ENCODE measurements around the gene SHC3. TPM values are rescaled to one million over a fixed set of nuclear protein-coding genes. Genes with fewer than 3 reads are reported as not detected.

The SHC3 gene
- total and polyA plus RNA-seq, 2 of the 4 experiments (the other 2 are of a cell fraction) = 4.5 to 13.3 TPM

GRCh38 chr9:89083626-89084025, 95.0 kb downstream of the SHC3 start:
- no peaks in the 10 kb centered on the region; the same call in 1 of the 2 replicates for H4K20me1 ChIP-seq (ENCODE audit: insufficient read depth, low read length)
- no peak overlapping the region for H3K4ac ChIP-seq (ENCODE audit: low read depth, low read length)
- intact Hi-C loops (cut with micrococcal nuclease) (no loop called here), in situ Hi-C loops (cut with MboI; ENCODE audit: low sequenced_read_pairs) (no loop called here), dilution Hi-C loops (cut with HindIII; ENCODE audit: low sequenced_read_pairs, unreplicated experiment) (no loop called here)
- peaks cover 6% of the 10 kb centered on the region for H3K4me1 ChIP-seq (ENCODE audit: control insufficient read depth, insufficient read depth, low read length)
- WGBS, 2 experiments (ENCODE audit: extremely low coverage in 2 of 2, insufficient read length in 1 of 2) = no CpG with 5 or more reads among the region's 6 CpGs
- no peak overlapping the region for H3K4me3 ChIP-seq (ENCODE audit: insufficient read depth, low read depth, low read length)
- no peaks in the 10 kb centered on the region for H3K36me3 ChIP-seq (ENCODE audit: control insufficient read depth, insufficient read depth, low read length)
- DNase-seq = no peak
- H3K4me2 ChIP-seq (ENCODE audit: low read depth, low read length) = no peak overlapping the region
- no peaks in the 10 kb centered on the region; the same call in 1 of the 2 replicates for H3K9me3 ChIP-seq (ENCODE audit: control insufficient read depth, insufficient read depth, low read length)
- ATAC-seq (ENCODE audit: low read depth) = no peak
- H4K91ac ChIP-seq (ENCODE audit: insufficient read depth, low read depth, low read length) = no peak overlapping the region
- peaks cover 4% of the 10 kb centered on the region; the same call in 1 of the 2 replicates for H3K9me1 ChIP-seq (ENCODE audit: insufficient read depth, low read length)
- ChIA-PET CTCF (no interaction called here), POLR2A (ENCODE audit: unreplicated experiment) (no interaction called here)
- no peak overlapping the region for H2AK9ac ChIP-seq (replicated peaks; ENCODE audit: low read depth, low read length, poor library complexity)
- no peak overlapping the region for H2BK20ac ChIP-seq (ENCODE audit: low read depth, low read length)
- no peak overlapping the region for H3K56ac ChIP-seq (ENCODE audit: extremely low read depth, insufficient read depth, low read length)
- H3K27ac ChIP-seq (ENCODE audit: insufficient read depth, low read length) = no peak overlapping the region
- H2AFZ ChIP-seq (replicated peaks; ENCODE audit: low read length, poor library complexity) = no peak overlapping the region
- no peak overlapping the region for H3K14ac ChIP-seq (replicated peaks; ENCODE audit: low read depth, low read length)
- no peaks in the 10 kb centered on the region for H3K27me3 ChIP-seq (ENCODE audit: control insufficient read depth, insufficient read depth, low read length)
- no peak overlapping the region for H2AK5ac ChIP-seq (ENCODE audit: low read depth, low read length)
- peaks cover 0 to 3% of the 10 kb centered on the region in 2 experiments; a peak in 3 of 4 replicates for H3K79me1 ChIP-seq (ENCODE audit: low read depth in 1 of 2, low read length in 2 of 2)
- H3K23ac ChIP-seq (ENCODE audit: low read depth, low read length) = no peak overlapping the region
- no TSS peak for BruUV-seq (replicated peaks)
- H3K18ac ChIP-seq (ENCODE audit: low read depth, low read length) = no peak overlapping the region
- no peak overlapping the region for H2BK15ac ChIP-seq (ENCODE audit: low read depth, low read length)
- no peak overlapping the region for H2BK5ac ChIP-seq (ENCODE audit: low read depth, low read length, poor library complexity, severe bottlenecking)
- H2BK120ac ChIP-seq (ENCODE audit: low read depth, low read length) = no peak overlapping the region
- H4K8ac ChIP-seq (ENCODE audit: low read depth in 2 of 2, low read length in 2 of 2) = no peak overlapping the region
- H4K5ac ChIP-seq (ENCODE audit: low read depth, low read length) = no peak overlapping the region
- no peak overlapping the region for H3K9ac ChIP-seq (ENCODE audit: low read depth, low read length)
- TF ChIP-seq CHD1 (IDR thresholded peaks at IDR 0.05; ENCODE audit: low read depth, low read length) = no peak
- TF ChIP-seq POLR2A (IDR thresholded peaks at IDR 0.05; ENCODE audit: low read depth, low read length) = no peak
- no peak for TF ChIP-seq MXI1 (IDR thresholded peaks at IDR 0.05; ENCODE audit: borderline replicate concordance, low read depth, low read length)
- TF ChIP-seq MAZ (IDR thresholded peaks at IDR 0.05; ENCODE audit: borderline replicate concordance, low read depth, low read length) = no peak
- no peak for TF ChIP-seq CEBPB (IDR thresholded peaks at IDR 0.05; ENCODE audit: low read depth, low read length)
- no peak for TF ChIP-seq CTCF (conservative IDR thresholded peaks at IDR 0.05; ENCODE audit: low read depth, low read length)
- TF ChIP-seq RFX5 (IDR thresholded peaks at IDR 0.05; ENCODE audit: low read depth, low read length) = no peak
- TF ChIP-seq BHLHE40 (IDR thresholded peaks at IDR 0.05; ENCODE audit: low read depth, low read length) = no peak
- no peak for TF ChIP-seq SMC3 (IDR thresholded peaks at IDR 0.05; ENCODE audit: low read depth, low read length)
- TF ChIP-seq NFE2L2 (IDR thresholded peaks at IDR 0.05; ENCODE audit: low read depth, low read length) = no peak
- TF ChIP-seq ELK1 (IDR thresholded peaks at IDR 0.05; ENCODE audit: borderline replicate concordance, low read depth, low read length) = no peak
- TF ChIP-seq RCOR1 (IDR thresholded peaks at IDR 0.05; ENCODE audit: insufficient replicate concordance, low read length) = no peak
- TF ChIP-seq MAFK (IDR thresholded peaks at IDR 0.05; ENCODE audit: low read depth, low read length) = no peak
